Renal cortical epithelial cell (primary cell): ENCODE measurements around the gene MGAT3. TPM values are rescaled to one million over a fixed set of nuclear protein-coding genes. Genes with fewer than 3 reads are reported as not detected.
"Not testable (repeated sequence)": the region's sequence is repeated elsewhere in the genome, so short reads cannot be mapped to it uniquely, and the experiment has no call there.

Source experiments
- DNase-seq: peaks from one replicate; pipeline ENCODE4 v3.0.0-alpha.2; 2011; ENCODE audit warnings: low read depth
- total RNA-seq: library from RNA; depleted of rRNA; stranded (reverse); fragments of >200 nt; gene quantifications from 2 replicates; pipeline ENCODE4 v1.2.3, GENCODE V29; 2014

Gene MGAT3
- 0.40 TPM in 1 of 2 replicates, not detected in the other for total RNA-seq

- DNase-seq = no peak
Measured at GRCh38 chr22:39456522-39457197, at the start of gene MGAT3. TSS of gene MGAT3 (plus strand) at chr22:39457012. CDS start at chr22:39487348, 30,336 bp downstream.

GRCh38 chr22:39408173-39408572 is 48.6 kb upstream of the MGAT3 start:
- no peak for DNase-seq

GRCh38 chr22:39408807-39409206 is 48.0 kb upstream of the MGAT3 start:
- DNase-seq = no peak

- DNase-seq = no peak
Measured at GRCh38 chr22:39409516-39410029, 47.2 kb upstream of the MGAT3 start.

- DNase-seq = no peak
Measured at GRCh38 chr22:39410264-39410663, 46.5 kb upstream of the MGAT3 start.

GRCh38 chr22:39411828-39412365 is 44.9 kb upstream of the MGAT3 start:
- not testable (repeated sequence) for DNase-seq

GRCh38 chr22:39413204-39413603 is 43.6 kb upstream of the MGAT3 start:
- not testable (repeated sequence) for DNase-seq

- DNase-seq = no peak
Measured at GRCh38 chr22:39414377-39414776, 42.4 kb upstream of the MGAT3 start.

GRCh38 chr22:39414886-39415285 is 41.9 kb upstream of the MGAT3 start:
- DNase-seq = no peak

GRCh38 chr22:39415506-39415905 is 41.3 kb upstream of the MGAT3 start:
- DNase-seq = no peak

GRCh38 chr22:39416319-39416718 is 40.5 kb upstream of the MGAT3 start:
- no peak for DNase-seq

GRCh38 chr22:39417641-39418040 is 39.2 kb upstream of the MGAT3 start:
- no peak for DNase-seq

GRCh38 chr22:39418696-39419095 is 38.1 kb upstream of the MGAT3 start:
- DNase-seq = no peak

- DNase-seq = no peak
Measured at GRCh38 chr22:39419096-39419495, 37.7 kb upstream of the MGAT3 start.

- no peak for DNase-seq
Measured at GRCh38 chr22:39419911-39420310, 36.9 kb upstream of the MGAT3 start.

GRCh38 chr22:39421691-39422090 is 35.1 kb upstream of the MGAT3 start:
- DNase-seq = no peak

- no peak for DNase-seq
Measured at GRCh38 chr22:39422101-39422500, 34.7 kb upstream of the MGAT3 start.

- DNase-seq = no peak
Measured at GRCh38 chr22:39422721-39423120, 34.1 kb upstream of the MGAT3 start.

- no peak for DNase-seq
Measured at GRCh38 chr22:39423976-39424375, 32.8 kb upstream of the MGAT3 start.

GRCh38 chr22:39426380-39427043 is 30.3 kb upstream of the MGAT3 start:
- no peak for DNase-seq

- DNase-seq = no peak
Measured at GRCh38 chr22:39427751-39428596, 28.8 kb upstream of the MGAT3 start.

GRCh38 chr22:39428597-39429071 is 28.2 kb upstream of the MGAT3 start:
- no peak for DNase-seq
